IMR-90 (cell line): Measurements from ENCODE around the gene NACC2. TPM values are rescaled to one million over a fixed set of nuclear protein-coding genes. Genes with fewer than 3 reads are reported as not detected.

Experiments used
- ATAC-seq: fragments of 200-7000 bp; cut with Tn5 transposase; 2 replicates; pipeline ENCODE4 v1.9.1; 2020; ENCODE audit warnings: low read depth, mild to moderate bottlenecking, moderate library complexity
- BruUV-seq: library from RNA; stranded (reverse); fragments of 400-500 nt; replicated peaks from 2 replicates; lab custom pipeline; 2021; lab: Mats Ljungman, UMichigan
- CTCF ChIA-PET: fragments of 300-600 bp; formaldehyde crosslinking; extraction: SDS; loops from one replicate; lab custom pipeline; 2021; ENCODE audit warnings: antibody characterized with exemption; lab: Yijun Ruan, JAX
- POLR2A ChIA-PET: fragments of 300-600 bp; sonication (Branson Sonifier 250); formaldehyde crosslinking; loops from one replicate; lab custom pipeline; 2022; ENCODE audit warnings: antibody characterized with exemption; ENCODE audit not compliant: unreplicated experiment; lab: Charles Lee
- DNase-seq: peaks from one replicate; pipeline ENCODE4 v3.0.0; 2013
- H2AFZ ChIP-seq: replicated peaks from 2 replicates; pipeline ENCODE3; 2013; ENCODE audit warnings: low read length, mild to moderate bottlenecking; ENCODE audit not compliant: poor library complexity
- H2AK5ac ChIP-seq: 2 replicates; pipeline ENCODE4 v1.6.1; 2013; ENCODE audit warnings: low read depth, low read length, inconsistent platforms
- H2AK9ac ChIP-seq: replicated peaks from 2 replicates; pipeline ENCODE3; 2013; ENCODE audit warnings: mild to moderate bottlenecking, low read depth, low read length, moderate library complexity; ENCODE audit not compliant: poor library complexity
- H2BK120ac ChIP-seq: 2 replicates; pipeline ENCODE4 v1.6.1; 2013; ENCODE audit warnings: low read depth, low read length, inconsistent platforms
- H2BK15ac ChIP-seq: 3 replicates; pipeline ENCODE4 v1.6.1; 2013; ENCODE audit warnings: low read depth, low read length, inconsistent platforms
- H2BK20ac ChIP-seq: 2 replicates; pipeline ENCODE4 v1.6.1; 2013; ENCODE audit warnings: low read depth, mild to moderate bottlenecking, inconsistent platforms, low read length, moderate library complexity
- H2BK5ac ChIP-seq: 2 replicates; pipeline ENCODE4 v1.6.1; 2013; ENCODE audit warnings: mild to moderate bottlenecking, low read depth, low read length, inconsistent platforms; ENCODE audit not compliant: poor library complexity, severe bottlenecking
- H3K14ac ChIP-seq: replicated peaks from 2 replicates; pipeline ENCODE4 v1.6.1; 2013; ENCODE audit warnings: low read depth, low read length, inconsistent platforms
- H3K18ac ChIP-seq: 2 replicates; pipeline ENCODE4 v1.6.1; 2013; ENCODE audit warnings: low read depth, low read length, control low read depth
- H3K23ac ChIP-seq: 2 replicates; pipeline ENCODE4 v1.6.1; 2013; ENCODE audit warnings: low read depth, low read length, inconsistent platforms
- H3K27ac ChIP-seq: 2 replicates; pipeline ENCODE4 v1.5.1; 2013; ENCODE audit warnings: mild to moderate bottlenecking, control low read depth, low read length; ENCODE audit not compliant: insufficient read depth
- H3K27me3 ChIP-seq: 2 replicates; pipeline ENCODE4 v1.6.1; 2013; ENCODE audit warnings: low read length; ENCODE audit not compliant: control insufficient read depth, insufficient read depth
- H3K36me3 ChIP-seq: 2 replicates; pipeline ENCODE4 v1.6.1; 2013; ENCODE audit warnings: low read length, mixed read lengths; ENCODE audit not compliant: control insufficient read depth, insufficient read depth
- H3K4ac ChIP-seq: 2 replicates; pipeline ENCODE4 v1.6.1; 2013; ENCODE audit warnings: low read depth, low read length, inconsistent platforms
- H3K4me1 ChIP-seq: 2 replicates; pipeline ENCODE4 v1.6.1; 2013; ENCODE audit warnings: low read length, mixed read lengths; ENCODE audit not compliant: control insufficient read depth, insufficient read depth
- H3K4me2 ChIP-seq: 2 replicates; pipeline ENCODE4 v1.6.1; 2013; ENCODE audit warnings: low read depth, mild to moderate bottlenecking, control low read depth, low read length, moderate library complexity
- H3K4me3 ChIP-seq: 2 replicates; pipeline ENCODE4 v1.5.1; 2013; ENCODE audit warnings: low read depth, mild to moderate bottlenecking, control low read depth, low read length, moderate library complexity; ENCODE audit not compliant: insufficient read depth
- H3K56ac ChIP-seq: 2 replicates; pipeline ENCODE4 v1.6.1; 2013; ENCODE audit warnings: low read length, inconsistent platforms; ENCODE audit not compliant: insufficient read depth; ENCODE audit errors: extremely low read depth
- H3K79me1 ChIP-seq, 2 experiments: 2 replicates each; pipeline ENCODE4 v1.6.1; 2013; ENCODE audit warnings: low read length in 2 of 2, inconsistent platforms in 1 of 2, low read depth in 1 of 2
- H3K9ac ChIP-seq: 2 replicates; pipeline ENCODE4 v1.6.1; 2013; ENCODE audit warnings: low read depth, low read length, control low read depth
- H3K9me1 ChIP-seq: 2 replicates; pipeline ENCODE4 v1.6.1; 2013; ENCODE audit warnings: low read length, inconsistent platforms; ENCODE audit not compliant: insufficient read depth
- H3K9me3 ChIP-seq: 2 replicates; pipeline ENCODE4 v1.6.1; 2013; ENCODE audit warnings: low read length; ENCODE audit not compliant: control insufficient read depth, insufficient read depth
- H4K20me1 ChIP-seq: 2 replicates; pipeline ENCODE4 v1.6.1; 2013; ENCODE audit warnings: low read length, inconsistent platforms; ENCODE audit not compliant: insufficient read depth
- H4K5ac ChIP-seq: 2 replicates; pipeline ENCODE4 v1.6.1; 2013; ENCODE audit warnings: mild to moderate bottlenecking, low read depth, low read length, control low read depth
- H4K8ac ChIP-seq, 2 experiments: 2 replicates each; pipeline ENCODE4 v1.6.1; 2013; ENCODE audit warnings: low read depth in 2 of 2, low read length in 2 of 2, control low read depth in 1 of 2, inconsistent platforms in 1 of 2
- H4K91ac ChIP-seq: 2 replicates; pipeline ENCODE4 v1.6.1; 2013; ENCODE audit warnings: low read depth, low read length, inconsistent platforms; ENCODE audit not compliant: insufficient read depth
- ELK1 ChIP-seq: fragments of 150-350 bp; IDR thresholded peaks from 2 replicates; pipeline ENCODE4 v1.6.1; 2016; ENCODE audit warnings: low read depth, mild to moderate bottlenecking, low read length, moderate library complexity, borderline replicate concordance
- FOS ChIP-seq: fragments of 150-350 bp; IDR thresholded peaks from 2 replicates; pipeline ENCODE4 v1.6.1; 2016; ENCODE audit warnings: low read depth, low read length
- MXI1 ChIP-seq: IDR thresholded peaks from 2 replicates; pipeline ENCODE4 v1.6.1; 2012; ENCODE audit warnings: low read depth, mild to moderate bottlenecking, low read length, moderate library complexity, borderline replicate concordance
- NFE2L2 ChIP-seq: fragments of 150-350 bp; IDR thresholded peaks from 2 replicates; pipeline ENCODE4 v1.6.1; 2016; ENCODE audit warnings: low read depth, mild to moderate bottlenecking, low read length
- SMC3 ChIP-seq: fragments of 150-350 bp; IDR thresholded peaks from 2 replicates; pipeline ENCODE4 v1.6.1; 2016; ENCODE audit warnings: low read depth, mild to moderate bottlenecking, antibody characterized with exemption, low read length, moderate library complexity
- WGBS, 2 experiments: methylation state at CpG; one replicate each; pipeline versions ENCODE4 v1.1.5 to v1.1.7; 2013; ENCODE audit warnings: missing lambda C conversion rate in 2 of 2; ENCODE audit not compliant: insufficient read length in 1 of 2; ENCODE audit errors: extremely low coverage in 2 of 2; 5-methylcytosine and 5-hydroxymethylcytosine counted together
- dilution Hi-C: fragments of 300-500 bp; cut with HindIII; formaldehyde crosslinking; loops from one replicate; pipeline ENCODE4 v1.14.3; 2018; ENCODE audit warnings: low sequenced_read_pairs; ENCODE audit not compliant: unreplicated experiment
- in situ Hi-C: fragments of 300-500 bp; cut with MboI; formaldehyde crosslinking; loops from 3 replicates; pipeline ENCODE4 v1.14.3; 2019; ENCODE audit warnings: low sequenced_read_pairs, inconsistent platforms, mixed read lengths
- intact Hi-C: fragments of 100-400 bp; cut with micrococcal nuclease; formaldehyde crosslinking; loops from 2 replicates; pipeline ENCODE4 v1.10.0; 2022
- polyA plus RNA-seq, 3 experiments: library from polyadenylated mRNA; depleted of rRNA; stranded (reverse); fragments of >200 nt; gene quantifications; 2 replicates each; pipeline ENCODE4 v1.2.3, GENCODE V29; 2012; ENCODE audit warnings: low replicate concordance in 1 of 3
- total RNA-seq: library from RNA; depleted of rRNA; stranded (reverse); fragments of >200 nt; gene quantifications from 2 replicates; pipeline ENCODE4 v1.2.3, GENCODE V29; 2012
- TF ChIP-seq, protein P1 (sequence below): conservative IDR thresholded peaks from 2 replicates; pipeline ENCODE4 v1.5.1; 2012; ENCODE audit warnings: mild to moderate bottlenecking, low read depth, low read length, improper control_type of control experiment

Gene NACC2
- total and polyA plus RNA-seq, 2 of the 4 experiments (the other 2 are of a cell fraction): 7.9 to 19.0 TPM

GRCh38 chr9:136010176-136010575 lies 84.9 kb downstream of the NACC2 start:
- ATAC-seq: no peak
- H3K9me1 ChIP-seq: peaks cover 9% of the 10 kb centered on the region
- no peak overlapping the region for H3K4me3 ChIP-seq
- no peak overlapping the region for H3K4ac ChIP-seq
- no peak overlapping the region for H2AK9ac ChIP-seq
- no peak overlapping the region for H2BK120ac ChIP-seq
- H3K27ac ChIP-seq: no peak overlapping the region
- H3K79me1 ChIP-seq: peaks cover 9 to 47% of the 10 kb centered on the region in 2 experiments
- no peak overlapping the region for H3K14ac ChIP-seq
- H3K4me2 ChIP-seq: no peak overlapping the region
- peaks cover 14% of the 10 kb centered on the region; the same call in 1 of the 2 replicates for H4K20me1 ChIP-seq
- ChIA-PET CTCF (no interaction called here), POLR2A (no interaction called here)
- dilution Hi-C loops (no loop called here), in situ Hi-C loops (no loop called here), intact Hi-C loops (no loop called here)
- no peaks in the 10 kb centered on the region for H3K27me3 ChIP-seq
- BruUV-seq: no TSS peak
- no peak overlapping the region for H4K5ac ChIP-seq
- H3K9me3 ChIP-seq: no peaks in the 10 kb centered on the region
- TF ChIP-seq MXI1 (no peak), ELK1 (no peak), NFE2L2 (no peak), FOS (no peak), SMC3 (no peak)
- TF ChIP-seq, protein P1, sequence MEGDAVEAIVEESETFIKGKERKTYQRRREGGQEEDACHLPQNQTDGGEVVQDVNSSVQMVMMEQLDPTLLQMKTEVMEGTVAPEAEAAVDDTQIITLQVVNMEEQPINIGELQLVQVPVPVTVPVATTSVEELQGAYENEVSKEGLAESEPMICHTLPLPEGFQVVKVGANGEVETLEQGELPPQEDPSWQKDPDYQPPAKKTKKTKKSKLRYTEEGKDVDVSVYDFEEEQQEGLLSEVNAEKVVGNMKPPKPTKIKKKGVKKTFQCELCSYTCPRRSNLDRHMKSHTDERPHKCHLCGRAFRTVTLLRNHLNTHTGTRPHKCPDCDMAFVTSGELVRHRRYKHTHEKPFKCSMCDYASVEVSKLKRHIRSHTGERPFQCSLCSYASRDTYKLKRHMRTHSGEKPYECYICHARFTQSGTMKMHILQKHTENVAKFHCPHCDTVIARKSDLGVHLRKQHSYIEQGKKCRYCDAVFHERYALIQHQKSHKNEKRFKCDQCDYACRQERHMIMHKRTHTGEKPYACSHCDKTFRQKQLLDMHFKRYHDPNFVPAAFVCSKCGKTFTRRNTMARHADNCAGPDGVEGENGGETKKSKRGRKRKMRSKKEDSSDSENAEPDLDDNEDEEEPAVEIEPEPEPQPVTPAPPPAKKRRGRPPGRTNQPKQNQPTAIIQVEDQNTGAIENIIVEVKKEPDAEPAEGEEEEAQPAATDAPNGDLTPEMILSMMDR: no peak
- H3K4me1 ChIP-seq: peaks cover 23% of the 10 kb centered on the region
- H2BK5ac ChIP-seq: no peak overlapping the region
- no peak overlapping the region for H3K9ac ChIP-seq
- no peak overlapping the region for H2AFZ ChIP-seq
- 100% methylated on average over 2 of the region's 17 CpGs; no CpG with 5 or more reads in 1 of the 2 experiments for WGBS, 2 experiments
- H3K56ac ChIP-seq: no peak overlapping the region
- peaks cover 25% of the 10 kb centered on the region for H3K36me3 ChIP-seq
- H4K91ac ChIP-seq: no peak overlapping the region
- no peak overlapping the region for H4K8ac ChIP-seq
- DNase-seq: no peak
- H2BK15ac ChIP-seq: no peak overlapping the region
- H2AK5ac ChIP-seq: no peak overlapping the region
- no peak overlapping the region for H2BK20ac ChIP-seq
- no peak overlapping the region for H3K18ac ChIP-seq
- H3K23ac ChIP-seq: no peak overlapping the region
